NAMALWA (cell line): ENCODE measurements around the gene GLI3.

Source experiments
- DNase-seq: peaks from one replicate; pipeline ENCODE4 v3.0.0-alpha.2; 2015; ENCODE audit warnings: low spot score

GLI3 gene

GRCh38 chr7:42236266-42236975 lies 588 bp downstream of the GLI3 start:
- no peak for DNase-seq

GRCh38 chr7:42235741-42236161 lies 1.3 kb downstream of the GLI3 start:
- DNase-seq, result no peak

- no peak for DNase-seq
These were observed 2.3 kb downstream of the GLI3 start for GRCh38 chr7:42234736-42235135.

- DNase-seq, result no peak
These were observed 3.2 kb downstream of the GLI3 start for GRCh38 chr7:42233695-42234331.

GRCh38 chr7:42233171-42233570 lies 3.8 kb downstream of the GLI3 start:
- DNase-seq, result no peak

- DNase-seq, result no peak
These were observed 4.7 kb downstream of the GLI3 start for GRCh38 chr7:42232275-42232674.

- no peak for DNase-seq
These were observed 5.8 kb downstream of the GLI3 start for GRCh38 chr7:42231043-42231787.

- no peak for DNase-seq
These were observed 8.9 kb downstream of the GLI3 start for GRCh38 chr7:42227936-42228591.

GRCh38 chr7:42227541-42227935 lies 9.5 kb downstream of the GLI3 start:
- no peak for DNase-seq

- DNase-seq, result no peak
These were observed 10.0 kb downstream of the GLI3 start for GRCh38 chr7:42227021-42227420.

GRCh38 chr7:42226354-42226941 lies 10.6 kb downstream of the GLI3 start:
- peak; percentile 19 for DNase-seq

- no peak for DNase-seq
These were observed 12.5 kb downstream of the GLI3 start for GRCh38 chr7:42224391-42225003.

- DNase-seq, result no peak
These were observed 14.1 kb downstream of the GLI3 start for GRCh38 chr7:42222891-42223290.

GRCh38 chr7:42222125-42222524 lies 14.9 kb downstream of the GLI3 start:
- DNase-seq, result no peak

- no peak for DNase-seq
These were observed 15.7 kb downstream of the GLI3 start for GRCh38 chr7:42221304-42221703.

GRCh38 chr7:42219447-42219846 lies 17.6 kb downstream of the GLI3 start:
- no peak for DNase-seq

- DNase-seq, result no peak
These were observed 18.8 kb downstream of the GLI3 start for GRCh38 chr7:42218248-42218647.

- no peak for DNase-seq
These were observed 19.5 kb downstream of the GLI3 start for GRCh38 chr7:42217548-42217947.

GRCh38 chr7:42217053-42217452 lies 20.0 kb downstream of the GLI3 start:
- no peak for DNase-seq

- DNase-seq, result no peak
These were observed 22.8 kb downstream of the GLI3 start for GRCh38 chr7:42214060-42214679.

- no peak for DNase-seq
These were observed 23.9 kb downstream of the GLI3 start for GRCh38 chr7:42213093-42213492.
